Right atrium auricular region (tissue), 2 donors: ENCODE measurements around the gene AXIN1. TPM values are rescaled to one million over a fixed set of nuclear protein-coding genes. Genes with fewer than 3 reads are reported as not detected.

Experiments
- total RNA-seq, 2 donors: library from RNA; depleted of rRNA; stranded (reverse); fragments of >200 nt; gene quantifications; one replicate each; pipeline ENCODE4 v1.1.0, GENCODE V29; 2016

AXIN1 gene
- total RNA-seq, 2 donors from 2014 or later = 12.9 to 19.4 TPM

Other genes with a start within 250 kb of the AXIN1 start
- 10 to 100 TPM; 10.8 to 22.2 TPM for gene NPRL3, start 214.1 kb downstream of the AXIN1 start, total RNA-seq
- not detected for gene HBZ, start 200.1 kb downstream of the AXIN1 start, total RNA-seq
- 1 to 10 TPM in 1 of 2 donors, not detected in 1; 1.2 TPM for gene HBM, start 186.7 kb downstream of the AXIN1 start, total RNA-seq
- gene HBA2, start 179.8 kb downstream of the AXIN1 start, total RNA-seq = 1,000 to 10,000 TPM; 2,977 to 3,226 TPM
- 1,000 to 10,000 TPM; 1,094 to 1,137 TPM for gene HBA1, start 176.0 kb downstream of the AXIN1 start, total RNA-seq
- 1 to 10 TPM; 2.1 to 2.8 TPM for gene HBQ1, start 172.3 kb downstream of the AXIN1 start, total RNA-seq
- 10 to 100 TPM; 18.3 to 20.2 TPM for gene LUC7L, start 123.3 kb downstream of the AXIN1 start, total RNA-seq
- 100 to 1,000 TPM; 141 to 227 TPM for gene FAM234A, start 117.9 kb downstream of the AXIN1 start, total RNA-seq
- gene RGS11, start 76.8 kb downstream of the AXIN1 start, total RNA-seq = 1 to 10 TPM; 8.3 to 9.0 TPM
- 1 to 10 TPM; 5.9 to 6.8 TPM for gene ARHGDIG, start 72.1 kb downstream of the AXIN1 start, total RNA-seq
- 1 to 10 TPM in 1 of 2 donors, under 1 TPM in 1; 0.52 to 5.4 TPM for gene PDIA2, start 69.6 kb downstream of the AXIN1 start, total RNA-seq
- 10 to 100 TPM; 89.0 to 90.3 TPM for gene MRPL28, start 17.8 kb upstream of the AXIN1 start, total RNA-seq
- 10 to 100 TPM; 34.0 to 41.1 TPM for gene PGAP6, start 29.3 kb upstream of the AXIN1 start, total RNA-seq
- 10 to 100 TPM; 45.4 to 45.8 TPM for gene NME4, start 44.5 kb upstream of the AXIN1 start, total RNA-seq
- gene DECR2, start 49.2 kb upstream of the AXIN1 start, total RNA-seq = 10 to 100 TPM; 10.6 to 18.7 TPM
- gene RAB11FIP3, start 72.9 kb upstream of the AXIN1 start, total RNA-seq = 10 to 100 TPM; 19.9 to 43.8 TPM
- 10 to 100 TPM; 18.5 to 28.1 TPM for gene CAPN15, start 175.0 kb upstream of the AXIN1 start, total RNA-seq
- gene PRR35, start 207.7 kb upstream of the AXIN1 start, total RNA-seq = not detected
- under 1 TPM; 0.43 to 0.74 TPM for gene NHLRC4, start 214.3 kb upstream of the AXIN1 start, total RNA-seq
- gene PIGQ, start 217.2 kb upstream of the AXIN1 start, total RNA-seq = 10 to 100 TPM; 20.8 to 21.0 TPM
- gene RAB40C, start 237.3 kb upstream of the AXIN1 start, total RNA-seq = 10 to 100 TPM; 11.1 to 13.5 TPM